ENCODE measurements around the gene UNC5A.

DNA sequence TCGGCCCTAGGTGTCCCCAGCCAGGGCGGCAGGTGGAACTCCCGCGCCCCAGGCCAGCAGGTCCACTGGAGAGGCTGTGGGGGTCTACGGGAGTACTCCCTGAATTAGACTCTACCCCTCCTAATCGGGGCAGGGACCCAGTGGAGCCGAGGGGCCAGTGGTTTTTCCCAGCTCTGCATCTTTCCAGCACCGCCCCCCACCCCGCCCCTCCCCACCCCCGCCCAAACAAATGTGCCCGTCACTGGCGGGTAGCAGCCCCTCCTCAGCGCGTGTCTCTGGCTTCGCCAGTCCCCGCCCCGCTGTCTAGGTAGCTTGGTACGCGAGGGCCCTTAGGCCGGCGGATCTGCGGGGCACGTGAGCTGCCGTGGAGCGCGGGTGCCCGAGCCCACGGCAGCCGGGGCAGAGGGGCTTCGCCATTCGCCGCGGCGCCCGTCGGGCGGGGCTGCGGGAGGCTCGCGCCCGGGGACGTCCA is 7.0 kb downstream of the UNC5A start:
- TF ChIP-seq ZNF274 (IDR thresholded peaks at IDR 0.05; ENCODE audit: low read depth, low read length) (no peak), YY1 (IDR thresholded peaks at IDR 0.05; ENCODE audit: insufficient read depth, insufficient read length) (no peak), SUZ12 (IDR thresholded peaks at IDR 0.05; ENCODE audit: extremely low read depth, insufficient read depth, insufficient read length) (no peak)
